Heart right ventricle (tissue), 16 donors: Measurements from ENCODE around the gene TRIM6. TPM values are rescaled to one million over a fixed set of nuclear protein-coding genes. Genes with fewer than 3 reads are reported as not detected.
"Not testable (repeated sequence)": the region's sequence is repeated elsewhere in the genome, so short reads cannot be mapped to it uniquely, and the experiment has no call there.

Experiments
- ATAC-seq, 8 donors: fragments of 200-7000 bp; cut with Tn5 transposase; one replicate each; pipeline ENCODE4 v1.9.1; 2020; ENCODE audit warnings: mild to moderate bottlenecking in 8 of 8, moderate library complexity in 8 of 8, moderate number of reproducible peaks in 1 of 8
- DNase-seq, 2 donors: peaks; one replicate each; pipeline ENCODE4 v3.0.0-alpha.2; 2020
- H3K27ac ChIP-seq, 10 donors: fragments of 200-600 bp; sonication (generic) in 2 of 10; one replicate each; pipeline versions ENCODE4 v1.5.0 to v1.8.0; 2020 to 2022; ENCODE audit warnings: mild to moderate bottlenecking in 3 of 10
- H3K27me3 ChIP-seq, 7 donors: fragments of 200-600 bp; one replicate each; pipeline ENCODE4 v1.8.0; 2021 to 2022; ENCODE audit warnings: mild to moderate bottlenecking in 2 of 7
- H3K36me3 ChIP-seq, 9 donors: fragments of 200-600 bp; sonication (generic) in 1 of 9; one replicate each; pipeline versions ENCODE4 v1.5.0 to v1.8.0; 2020 to 2022; ENCODE audit warnings: mild to moderate bottlenecking in 2 of 9
- H3K4me1 ChIP-seq, 9 donors: fragments of 200-600 bp; sonication (generic) in 1 of 9; one replicate each; pipeline versions ENCODE4 v1.5.0 to v1.8.0; 2020 to 2022; ENCODE audit warnings: mild to moderate bottlenecking in 4 of 9
- H3K4me3 ChIP-seq, 10 donors: fragments of 200-600 bp; sonication (generic) in 2 of 10; one replicate each; pipeline versions ENCODE4 v1.5.0 to v1.8.0; 2020 to 2022; ENCODE audit warnings: mild to moderate bottlenecking in 7 of 10, moderate library complexity in 2 of 10
- H3K9me3 ChIP-seq, 11 donors: fragments of 200-600 bp in 10 of 11; sonication (generic) in 2 of 11; one replicate each; pipeline versions ENCODE4 v1.5.0 to v1.8.0; 2013 to 2022; ENCODE audit warnings: mild to moderate bottlenecking in 2 of 11, control low read depth in 1 of 11, moderate library complexity in 1 of 11
- CTCF ChIP-seq, 9 donors: fragments of 200-600 bp; sonication (generic) in 2 of 9; IDR thresholded peaks; one replicate each; pipeline versions ENCODE4 v1.5.0 to v1.8.0; 2021 to 2022; ENCODE audit warnings: antibody characterized with exemption in 9 of 9, mild to moderate bottlenecking in 5 of 9, moderate library complexity in 1 of 9
- WGBS, 2 donors: extraction: QIAGEN DNeasy Blood & Tissue Kit; methylation state at CpG; one replicate each; pipeline ENCODE4 v1.1.7; 2013; ENCODE audit warnings: inconsistent platforms in 1 of 2; 5-methylcytosine and 5-hydroxymethylcytosine counted together
- intact Hi-C, 10 donors: fragments of 100-400 bp; cut with DNase I; formaldehyde crosslinking; loops; one replicate each; pipeline versions ENCODE4 v1.11.1 to v1.14.2; 2022
- polyA plus RNA-seq, 2 donors: library from polyadenylated mRNA; stranded (reverse); fragments of 200-250 nt; gene quantifications; one replicate each; pipeline ENCODE4 v1.2.3, GENCODE V29; 2013
- total RNA-seq, 10 donors: library from RNA; stranded (reverse); fragmentation: NEBNext Ultra II Directional in 3 of 10; extraction: Animal tissue kit (Norgen Biotek cat#: 25700) in 3 of 10; gene quantifications; one replicate each; pipeline versions ENCODE4 v1.2.1 to v1.2.4, GENCODE V29; 2021 to 2023
- donor health status: Arrhythmogenic right ventricular cardiomyopathy.
- donor health status: ischemic (EF 13 %, LVEDD 7.1; RV severe dilation, severe dysfunction).
- donor health status: healthy with polysubstance abuse.
- donor health status: DM: no; HTN: yes; CAD: no.
- donor health status: DM: no; HTN: no; CAD: no.
- donor health status: ischemic (EF 25% LVEDD 6.9; RV normal size, moderate dysfunction).
- donor health status: ischemic (EF 25% LVEDD 5.7; RV mildly dilated, moderate dysfunction).
- donor health status: healthy.
- donor health status: DM: yes; HTN: yes; CAD: no.
- donor health status: Ischemic cardiomyopathy.
- donor health status: ischemic (EF 35%, LVEDD 5.7; RV mildly dilated, moderate dysfunction).
- donor health status: nonischemic (EF 11% LVEDD 7.7; RV severe dilation, severe dysfunction).
- donor health status: DM: yes; HTN: yes; CAD: no.
- donor health status: PGD.
- donor health status: ischemic (EF 29% LVEDD 5.4; RV normal size, mild dysfunction).
- donor health status: nonischemic (EF 23%, LVEDD 6.1; RV moderate dilation, normal function).

TRIM6 gene
- total and polyA plus RNA-seq, 12 donors, result 0.38 to 2.2 (median 0.85) TPM

- 92% methylated on average over 2 of the region's 2 CpGs for WGBS, 2 donors
- DNase-seq (no peak), ATAC-seq (no peak)
- H3K36me3 ChIP-seq, result no peaks in the 10 kb centered on the region
- no peak for TF ChIP-seq CTCF (IDR thresholded peaks at IDR 0.05)
- no peaks in the 10 kb centered on the region for H3K27me3 ChIP-seq
- intact Hi-C loops, result no loop called here
- no peak overlapping the region for H3K4me3 ChIP-seq
- H3K27ac ChIP-seq, result no peak overlapping the region
- H3K9me3 ChIP-seq, result no peaks in the 10 kb centered on the region
- H3K4me1 ChIP-seq, result no peaks in the 10 kb centered on the region
Measured at GRCh38 chr11:5574654-5575053, 21.8 kb upstream of the TRIM6 start.

GRCh38 chr11:5575152-5575551 lies 21.3 kb upstream of the TRIM6 start:
- Histone ChIP-seq H3K27ac (no peak overlapping the region), H3K4me3 (no peak overlapping the region), H3K27me3 (no peaks in the 10 kb centered on the region), H3K9me3 (no peaks in the 10 kb centered on the region), H3K4me1 (no peaks in the 10 kb centered on the region), H3K36me3 (no peaks in the 10 kb centered on the region)
- 62 to 66% methylated on average over 4 of the region's 4 CpGs for WGBS, 2 donors
- intact Hi-C loops, result no loop called here
- no peak for TF ChIP-seq CTCF (IDR thresholded peaks at IDR 0.05)
- no peak for ATAC-seq
- no peak for DNase-seq

- no peak for TF ChIP-seq CTCF (IDR thresholded peaks at IDR 0.05)
- Histone ChIP-seq H3K4me3 (no peak overlapping the region), H3K9me3 (no peaks in the 10 kb centered on the region), H3K27me3 (no peaks in the 10 kb centered on the region), H3K36me3 (no peaks in the 10 kb centered on the region), H3K4me1 (no peaks in the 10 kb centered on the region), H3K27ac (no peak overlapping the region)
- ATAC-seq (no peak), DNase-seq (no peak)
- intact Hi-C loops, result no loop called here
Measured at GRCh38 chr11:5577101-5577500, 19.3 kb upstream of the TRIM6 start.

- Histone ChIP-seq H3K27ac (no peak within 1 kb of the TSS), H3K27me3 (no peaks in the 10 kb centered on the region), H3K36me3 (no peaks in the 10 kb centered on the region), H3K9me3 (no peaks in the 10 kb centered on the region), H3K4me1 (no peaks in the 10 kb centered on the region), H3K4me3 (no peak within 1 kb of the TSS)
- WGBS, 2 donors, result 86 to 93% methylated on average over 8 of the region's 8 CpGs
- intact Hi-C loops, result no loop called here
- no peak for TF ChIP-seq CTCF (IDR thresholded peaks at IDR 0.05)
- DNase-seq, result no peak
- no peak for ATAC-seq
Measured at GRCh38 chr11:5580577-5580976, 15.9 kb upstream of the TRIM6 start, which contains the start of gene OR52B6. Gene OR52B6 (plus strand): TSS chr11:5580877. CDS start chr11:5580877, 0 bp downstream.

- H3K27me3 ChIP-seq, result no peaks in the 10 kb centered on the region
- H3K27ac ChIP-seq, result no peak overlapping the region
- intact Hi-C loops, result no loop called here
- no peaks in the 10 kb centered on the region for H3K9me3 ChIP-seq
- no peak for DNase-seq
- no peaks in the 10 kb centered on the region for H3K36me3 ChIP-seq
- no peaks in the 10 kb centered on the region for H3K4me1 ChIP-seq
- TF ChIP-seq CTCF (IDR thresholded peaks at IDR 0.05), result no peak
- no peak for ATAC-seq
- no peak overlapping the region for H3K4me3 ChIP-seq
- 86 to 92% methylated on average over 4 of the region's 4 CpGs for WGBS, 2 donors
Measured at GRCh38 chr11:5581014-5581413, 15.4 kb upstream of the TRIM6 start.

GRCh38 chr11:5584458-5584857 lies 12.0 kb upstream of the TRIM6 start:
- H3K27me3 ChIP-seq, H3K4me1 ChIP-seq, H3K27ac ChIP-seq, DNase-seq, H3K36me3 ChIP-seq, H3K4me3 ChIP-seq, ATAC-seq, intact Hi-C loops, H3K9me3 ChIP-seq: not testable (repeated sequence)
- 90% methylated on average over 5 of the region's 5 CpGs for WGBS, 2 donors

GRCh38 chr11:5589906-5590305 lies 6.5 kb upstream of the TRIM6 start:
- WGBS, 2 donors, result 98 to 99% methylated on average over 31 of the region's 31 CpGs
- H3K27me3 ChIP-seq, H3K4me1 ChIP-seq, DNase-seq, H3K27ac ChIP-seq, H3K4me3 ChIP-seq, intact Hi-C loops, H3K36me3 ChIP-seq, ATAC-seq, H3K9me3 ChIP-seq: not testable (repeated sequence)
